Heart left ventricle (tissue), 16 donors: ENCODE measurements around the gene DIP2B. TPM values are rescaled to one million over a fixed set of nuclear protein-coding genes. Genes with fewer than 3 reads are reported as not detected.

Source experiments
- ATAC-seq, 4 donors: fragments of 200-7000 bp; cut with Tn5 transposase; one replicate each; pipeline ENCODE4 v1.9.1; 2020 to 2022; ENCODE audit warnings: moderate library complexity in 4 of 4, mild to moderate bottlenecking in 3 of 4, moderate number of reproducible peaks in 1 of 4
- DNase-seq, 5 donors: peaks; one replicate each; pipeline ENCODE4 v3.0.0-alpha.2; 2020
- H3K27ac ChIP-seq, 12 donors: fragments of 200-600 bp; sonication (generic) in 4 of 12; one replicate each; pipeline versions ENCODE4 v1.5.0 to v1.8.0; 2016 to 2022; ENCODE audit warnings: mild to moderate bottlenecking in 2 of 12
- H3K27me3 ChIP-seq, 9 donors: fragments of 200-600 bp; sonication (generic) in 2 of 9; one replicate each; pipeline versions ENCODE4 v1.5.1 to v1.8.0; 2016 to 2022; ENCODE audit warnings: mild to moderate bottlenecking in 3 of 9
- H3K36me3 ChIP-seq, 9 donors: fragments of 200-600 bp; sonication (generic) in 2 of 9; one replicate each; pipeline versions ENCODE4 v1.5.0 to v1.8.0; 2018 to 2022; ENCODE audit warnings: mild to moderate bottlenecking in 2 of 9
- H3K4me1 ChIP-seq, 12 donors: fragments of 200-600 bp; sonication (generic) in 4 of 12; one replicate each; pipeline versions ENCODE4 v1.5.0 to v1.8.0; 2016 to 2022; ENCODE audit warnings: mild to moderate bottlenecking in 3 of 12
- H3K4me3 ChIP-seq, 12 donors: fragments of 200-600 bp; sonication (generic) in 4 of 12; one replicate each; pipeline versions ENCODE4 v1.5.0 to v1.8.0; 2017 to 2022; ENCODE audit warnings: mild to moderate bottlenecking in 9 of 12, moderate library complexity in 4 of 12
- H3K9me3 ChIP-seq, 12 donors: fragments of 200-600 bp; sonication (generic) in 4 of 12; one replicate each; pipeline versions ENCODE4 v1.5.0 to v1.8.0; 2016 to 2022; ENCODE audit warnings: mild to moderate bottlenecking in 1 of 12
- CTCF ChIP-seq, 12 donors: fragments of 200-600 bp; sonication (generic) in 4 of 12; IDR thresholded peaks; one replicate each; pipeline versions ENCODE4 v1.5.0 to v1.8.0; 2018 to 2022; ENCODE audit warnings: antibody characterized with exemption in 12 of 12, mild to moderate bottlenecking in 5 of 12
- POLR2A ChIP-seq, 2 donors: fragments of 450-650 bp; IDR thresholded peaks; one replicate each; pipeline ENCODE4 v1.6.1; 2017; ENCODE audit warnings: antibody characterized with exemption in 2 of 2, mild to moderate bottlenecking in 2 of 2, moderate library complexity in 2 of 2
- WGBS, 4 donors: extraction: QIAGEN DNeasy Blood & Tissue Kit in 2 of 4; methylation state at CpG; one replicate each; pipeline versions ENCODE4 v1.1.5 to v1.1.7; 2013 to 2018; 5-methylcytosine and 5-hydroxymethylcytosine counted together
- intact Hi-C, 10 donors: fragments of 100-400 bp; cut with DNase I; formaldehyde crosslinking; loops; one replicate each; pipeline versions ENCODE4 v1.11.1 to v1.14.2; 2022
- polyA plus RNA-seq, 2 donors: library from polyadenylated mRNA; stranded (reverse); fragments of 200-250 nt; gene quantifications; one replicate each; pipeline ENCODE4 v1.2.3, GENCODE V29; 2013
- total RNA-seq, 9 donors: library from RNA; depleted of rRNA in 2 of 9; stranded (reverse); fragments of >200 nt in 2 of 9; fragmentation: NEBNext Ultra II Directional in 3 of 9; extraction: Animal tissue kit (Norgen Biotek cat#: 25700) in 3 of 9; gene quantifications; one replicate each; pipeline versions ENCODE4 v1.1.0 to v1.2.4, GENCODE V29; 2016 to 2023
- donor health status: ischemic (EF 13 %, LVEDD 7.1; RV severe dilation, severe dysfunction).
- donor health status: healthy with polysubstance abuse.
- donor health status: DM: no; HTN: yes; CAD: no.
- donor health status: DM: no; HTN: no; CAD: no.
- donor health status: ischemic (EF 25% LVEDD 6.9; RV normal size, moderate dysfunction).
- donor health status: ischemic (EF 25% LVEDD 5.7; RV mildly dilated, moderate dysfunction).
- donor health status: healthy.
- donor health status: DM: yes; HTN: yes; CAD: no.
- donor health status: ischemic (EF 35%, LVEDD 5.7; RV mildly dilated, moderate dysfunction).
- donor health status: nonischemic (EF 11% LVEDD 7.7; RV severe dilation, severe dysfunction).
- donor health status: DM: yes; HTN: yes; CAD: no.
- donor health status: PGD.
- donor health status: ischemic (EF 29% LVEDD 5.4; RV normal size, mild dysfunction).
- donor health status: nonischemic (EF 23%, LVEDD 6.1; RV moderate dilation, normal function).

The DIP2B gene
- total and polyA plus RNA-seq, 11 donors = 3.4 to 25.0 (median 16.7) TPM

DNA sequence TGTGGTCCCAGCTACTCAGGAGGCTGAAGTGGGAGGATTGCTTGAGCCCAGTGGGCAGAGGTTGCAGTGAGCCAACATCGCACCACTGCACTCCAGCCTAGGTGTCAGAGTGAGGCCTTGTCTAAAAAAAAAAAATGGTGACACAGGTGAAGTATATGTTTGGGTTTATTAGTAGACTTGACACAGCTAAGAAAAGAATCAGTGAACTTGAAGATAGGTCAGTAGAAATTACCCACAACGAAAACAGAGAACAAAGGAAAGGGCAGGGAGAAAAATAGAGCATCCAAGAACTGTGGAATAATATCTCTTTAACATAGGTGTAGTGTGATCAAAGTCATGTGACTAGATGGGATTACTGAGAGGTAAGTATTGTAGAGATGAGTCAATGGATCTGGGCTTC lies 282.8 kb downstream of the DIP2B start:
- DNase-seq (no peak), ATAC-seq (no peak)
- no peaks in the 10 kb centered on the region for H3K27me3 ChIP-seq
- H3K27ac ChIP-seq = no peak overlapping the region
- intact Hi-C loops = no loop called here
- WGBS, 4 donors = 95 to 98% (median 97%) methylated on average over 2 of the region's 2 CpGs
- H3K9me3 ChIP-seq = peaks cover 0 to 10% (median 0%) of the 10 kb centered on the region in 12 donors
- H3K4me3 ChIP-seq = no peak overlapping the region
- peaks cover 0 to 26% (median 11%) of the 10 kb centered on the region in 9 donors for H3K36me3 ChIP-seq
- H3K4me1 ChIP-seq = peaks cover 0 to 7% (median 0%) of the 10 kb centered on the region in 12 donors
- no peak for TF ChIP-seq CTCF (IDR thresholded peaks at IDR 0.05)
- TF ChIP-seq POLR2A (IDR thresholded peaks at IDR 0.05) = no peak

DNA sequence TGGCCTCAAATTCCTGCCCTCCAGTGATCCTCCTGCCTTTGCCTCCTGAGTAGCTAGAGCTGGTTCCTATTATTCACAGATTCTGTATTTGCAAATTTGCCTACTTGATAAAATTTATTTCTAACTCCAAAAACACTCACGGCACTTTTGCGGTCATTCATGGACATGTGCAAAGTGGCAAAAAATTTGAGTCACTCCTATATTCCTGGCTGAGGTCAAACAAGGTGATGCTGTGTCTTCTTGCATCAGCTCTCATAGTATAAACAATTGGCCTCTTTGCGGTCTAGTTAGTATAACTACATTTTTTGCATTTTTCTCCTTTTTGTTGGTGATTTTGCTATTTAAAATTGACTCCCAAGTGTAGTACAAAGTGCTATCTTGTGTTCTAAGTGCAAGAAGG lies 283.8 kb downstream of the DIP2B start:
- Histone ChIP-seq H3K4me1 (peaks cover 0 to 7% (median 0%) of the 10 kb centered on the region in 12 donors), H3K36me3 (peaks cover 0 to 18% (median 1%) of the 10 kb centered on the region in 9 donors), H3K4me3 (no peak overlapping the region), H3K27me3 (no peaks in the 10 kb centered on the region), H3K9me3 (peaks cover 0 to 10% (median 0%) of the 10 kb centered on the region in 12 donors), H3K27ac (no peak overlapping the region)
- no peak for TF ChIP-seq CTCF (IDR thresholded peaks at IDR 0.05)
- TF ChIP-seq POLR2A (IDR thresholded peaks at IDR 0.05) = no peak
- WGBS, 4 donors = 94 to 98% (median 97%) methylated on average over 3 of the region's 3 CpGs
- intact Hi-C loops = no loop called here
- DNase-seq = no peak
- ATAC-seq = no peak

DNA sequence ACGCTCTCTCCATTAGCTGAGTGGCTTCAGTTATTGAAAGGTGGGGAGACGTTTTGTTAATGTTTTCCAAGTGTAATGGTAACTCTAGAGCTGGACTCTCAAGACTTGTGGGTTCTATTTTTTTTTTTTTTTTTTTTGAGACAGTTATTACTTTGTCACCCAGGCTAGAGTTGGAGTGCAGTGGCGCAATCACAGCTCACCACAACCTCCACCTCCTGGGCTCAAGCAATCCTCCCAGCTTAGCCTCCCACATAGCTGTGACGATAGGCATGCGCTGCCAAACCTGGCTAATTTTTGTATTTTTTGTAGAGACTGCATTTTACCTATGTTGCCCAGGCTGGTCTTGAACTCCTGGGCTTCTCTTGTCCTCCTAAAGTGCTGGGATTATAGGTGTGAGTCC lies 285.3 kb downstream of the DIP2B start:
- Histone ChIP-seq H3K4me3 (no peak overlapping the region), H3K4me1 (peaks cover 0 to 7% (median 0%) of the 10 kb centered on the region in 12 donors), H3K27ac (no peak overlapping the region), H3K9me3 (peaks cover 0 to 10% (median 0%) of the 10 kb centered on the region in 12 donors), H3K36me3 (peaks cover 0 to 12% (median 0%) of the 10 kb centered on the region in 9 donors), H3K27me3 (no peaks in the 10 kb centered on the region)
- 93 to 96% (median 94%) methylated on average over 5 of the region's 5 CpGs for WGBS, 4 donors
- DNase-seq (no peak), ATAC-seq (no peak)
- no peak for TF ChIP-seq POLR2A (IDR thresholded peaks at IDR 0.05)
- intact Hi-C loops = no loop called here

Other genes starting within 250 kb of the DIP2B start
- gene LIMA1, start 221.5 kb upstream of the DIP2B start, total RNA-seq = 10 to 100 TPM; 12.7 to 38.8 (median 14.8) TPM
- gene LIMA1, start 221.5 kb upstream of the DIP2B start, polyA plus RNA-seq = 10 to 100 TPM; 11.6 to 13.1 TPM
- not detected for gene FAM186A, start 108.4 kb upstream of the DIP2B start, total RNA-seq
- not detected for gene FAM186A, start 108.4 kb upstream of the DIP2B start, polyA plus RNA-seq
- gene LARP4, start 104.1 kb upstream of the DIP2B start, total RNA-seq = 10 to 100 TPM; 38.0 to 77.1 (median 51.6) TPM
- gene LARP4, start 104.1 kb upstream of the DIP2B start, polyA plus RNA-seq = 10 to 100 TPM; 10.3 to 19.4 TPM